Stimulated activated CD4-positive, alpha-beta T cell treated with anti-CD3 and anti-CD28 coated beads, Interleukin-2, amount 100 ng/mL, for 48 hours (primary cell): ENCODE results near the gene BMP5.

Experiments used
- DNase-seq, 2 donors: peaks; one replicate each; pipeline ENCODE4 v3.0.0-alpha.2; 2020

BMP5 gene

DNA sequence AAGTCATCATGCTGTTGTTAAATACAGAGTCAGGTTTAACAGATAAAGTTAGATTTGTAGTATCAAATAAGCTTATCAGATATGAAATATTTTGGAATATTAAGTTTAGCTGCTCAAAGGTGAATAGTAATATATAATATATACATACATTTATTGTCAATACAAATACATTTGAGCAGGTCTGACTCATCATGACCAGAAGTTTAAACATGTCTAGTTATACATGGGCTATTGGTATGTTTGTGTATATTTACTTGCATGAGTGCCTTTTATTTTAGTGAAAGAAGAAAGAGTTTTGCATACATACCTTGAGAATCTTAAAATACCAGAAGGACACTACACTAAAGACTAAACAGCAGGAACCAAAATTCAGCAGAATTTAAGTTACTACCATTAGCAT lies 76.8 kb downstream of the BMP5 start:
- no peak for DNase-seq

DNA sequence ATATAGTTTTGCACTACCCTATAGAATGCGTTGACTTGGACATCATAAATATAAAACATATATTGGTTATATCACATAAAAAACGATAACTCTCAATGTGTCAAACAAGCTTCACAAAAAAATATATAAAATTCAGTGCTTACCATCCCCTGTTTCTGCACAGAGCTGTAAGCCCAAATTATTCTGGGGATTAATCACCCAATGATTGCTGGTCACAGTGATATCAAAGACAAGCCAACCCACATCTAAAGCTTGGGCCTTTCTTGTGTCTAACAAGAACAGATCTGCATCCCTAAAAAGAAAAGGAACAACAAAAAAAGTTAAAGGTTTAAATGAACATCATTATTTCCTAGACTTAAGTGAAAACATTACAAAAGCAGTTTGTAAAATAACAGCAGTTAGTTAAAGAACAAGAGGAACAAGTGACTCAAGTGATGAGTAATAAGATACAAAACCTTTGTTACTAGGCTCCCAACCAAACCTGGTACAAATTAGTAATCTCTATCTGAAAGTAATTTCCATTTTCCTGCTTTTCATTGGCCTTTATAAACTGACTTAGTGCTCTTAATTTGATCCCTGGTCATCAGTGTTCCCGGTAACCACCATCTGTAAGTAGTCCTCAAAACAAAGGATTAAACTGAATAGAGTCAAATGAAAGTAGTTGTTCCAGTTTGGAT lies 81.1 kb downstream of the BMP5 start:
- DNase-seq = no peak

DNA sequence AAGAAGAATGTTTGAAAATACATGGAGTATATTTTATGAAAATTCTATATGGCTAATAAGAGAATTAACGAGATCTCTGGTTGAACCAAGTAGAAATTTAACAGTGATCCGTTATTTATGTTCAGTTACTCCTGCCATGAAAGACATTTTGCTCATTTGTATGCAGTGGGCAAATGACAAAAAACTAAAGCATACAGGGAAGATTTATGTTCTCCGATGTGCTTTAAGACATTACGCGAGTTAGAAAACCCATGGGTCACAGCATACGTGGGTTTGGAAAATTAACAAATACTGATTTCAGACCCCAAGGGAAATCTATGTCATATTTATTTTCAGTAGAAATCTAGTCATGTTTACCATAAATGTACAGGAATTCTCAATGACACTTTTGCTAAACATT lies 90.1 kb downstream of the BMP5 start:
- no peak for DNase-seq

DNA sequence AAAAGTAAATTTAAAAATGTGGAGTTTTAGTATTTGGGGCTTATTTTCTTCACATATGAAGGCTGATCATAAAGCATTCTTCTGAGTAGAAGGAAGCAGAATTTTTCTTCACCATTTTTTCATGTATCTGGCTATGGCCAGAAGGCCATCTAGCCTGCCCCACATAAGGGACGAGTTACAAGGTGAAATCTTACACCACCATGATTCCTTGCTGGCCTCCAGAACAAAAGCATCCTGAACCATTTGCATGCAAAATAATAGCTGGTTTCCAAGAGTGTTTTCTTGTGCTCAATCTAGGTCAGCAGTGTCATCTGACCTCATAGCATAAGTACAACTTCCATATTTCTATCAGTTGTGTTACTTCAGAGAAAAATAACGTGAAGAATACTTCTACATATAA lies 93.1 kb downstream of the BMP5 start:
- DNase-seq = no peak

DNA sequence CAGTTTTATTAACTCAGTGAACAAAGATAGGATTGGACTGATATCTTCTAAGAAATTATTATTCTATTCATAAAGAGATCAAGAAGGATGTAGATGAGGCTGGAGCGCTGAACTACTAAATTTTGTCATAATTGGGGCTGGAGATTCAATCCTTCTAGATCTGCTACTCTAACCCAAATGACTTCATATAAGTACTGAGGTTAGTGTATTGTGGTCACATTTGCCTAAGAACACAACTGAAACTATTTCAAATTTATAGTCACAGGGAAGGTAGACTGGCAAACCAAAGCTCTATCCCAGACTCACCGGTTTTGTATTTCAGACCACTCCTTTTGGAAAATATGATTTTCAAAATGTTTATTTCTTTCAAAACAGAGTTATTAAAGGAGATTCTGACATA lies 96.7 kb downstream of the BMP5 start:
- no peak for DNase-seq

DNA sequence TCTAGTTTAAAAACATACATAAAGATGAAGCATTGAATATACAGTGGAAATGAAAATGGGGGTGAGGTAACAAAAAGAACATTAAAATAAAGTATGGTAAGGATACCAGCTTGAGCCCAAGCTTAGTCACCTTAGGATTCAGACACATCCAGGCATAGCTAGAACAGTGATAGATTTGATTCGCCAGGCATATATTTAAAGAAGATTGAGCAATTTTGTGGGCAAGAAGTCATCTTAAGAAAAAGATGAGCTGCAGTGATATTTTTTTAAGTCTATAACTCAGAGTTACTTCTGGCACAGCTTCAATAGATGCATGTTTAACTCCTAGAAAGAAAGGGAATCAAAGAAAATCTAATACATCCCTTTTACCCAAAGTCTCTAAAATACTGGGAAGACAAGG lies 97.9 kb downstream of the BMP5 start:
- no peak for DNase-seq

DNA sequence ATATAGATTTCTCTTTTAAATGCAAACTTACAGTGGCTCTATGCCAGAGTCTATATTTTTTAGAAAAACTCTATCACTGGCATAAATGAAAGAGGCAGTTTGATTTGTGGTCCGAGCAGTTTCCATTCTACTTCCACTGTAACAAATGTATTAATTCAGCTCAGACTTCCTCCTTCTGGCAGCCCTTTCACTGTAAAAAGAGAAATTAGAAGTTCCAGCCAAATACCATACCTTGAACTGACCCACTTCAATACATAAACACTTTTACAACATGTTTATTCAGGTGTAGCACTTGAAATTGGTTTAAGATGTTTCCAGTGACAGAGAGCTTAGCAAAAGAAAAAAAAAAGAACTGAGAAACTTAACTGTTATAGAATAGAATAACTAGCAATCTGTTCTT lies 99.3 kb downstream of the BMP5 start:
- DNase-seq = no peak

DNA sequence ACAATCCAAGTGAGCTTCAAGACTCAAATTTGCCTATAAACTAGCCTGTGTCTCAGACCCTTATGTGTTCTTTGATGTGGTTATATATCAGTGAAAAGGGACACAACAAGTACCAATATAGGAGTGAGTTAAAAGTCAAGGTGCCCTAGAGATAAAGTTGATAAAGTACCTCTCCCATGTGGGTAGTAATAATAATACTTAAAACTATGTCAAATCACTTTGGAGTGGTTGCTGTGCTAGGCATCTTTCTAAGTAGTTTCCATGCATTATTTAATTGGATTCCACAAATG lies 100.4 kb downstream of the BMP5 start:
- DNase-seq = no peak

DNA sequence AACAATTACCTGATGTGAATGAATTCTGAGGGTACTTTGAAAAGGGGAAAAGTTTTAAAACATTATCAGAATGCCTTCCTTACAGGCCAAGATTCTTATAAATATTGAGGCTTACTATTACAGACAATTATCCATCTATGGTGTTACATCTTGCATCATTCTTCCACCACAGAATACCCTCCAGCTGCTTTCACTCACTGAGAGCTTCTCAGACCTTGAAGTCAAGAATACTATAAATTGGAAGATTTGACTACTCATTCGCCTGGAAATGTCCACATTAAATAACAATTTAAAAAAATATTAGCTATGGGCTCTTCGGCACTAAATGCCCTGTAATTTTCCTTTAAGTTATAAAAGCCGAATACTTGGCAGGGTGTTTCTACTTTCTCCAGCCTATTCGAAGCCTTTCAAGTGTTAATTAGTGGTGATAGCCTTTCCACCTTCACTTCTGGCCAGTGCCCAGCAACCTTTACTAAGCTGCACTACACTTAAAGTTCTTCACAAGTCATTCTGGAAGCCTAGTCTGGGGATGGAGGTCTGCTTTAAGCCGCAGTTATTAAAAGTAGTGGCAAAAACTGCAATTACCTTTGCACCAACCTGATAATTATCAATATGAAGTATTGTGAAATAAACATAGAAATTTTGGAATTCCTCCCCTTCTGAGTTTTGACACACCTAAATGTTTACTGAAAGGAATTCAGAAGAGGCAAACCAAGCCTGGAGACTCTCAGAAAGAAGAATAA lies 100.9 kb downstream of the BMP5 start:
- DNase-seq = no peak

DNA sequence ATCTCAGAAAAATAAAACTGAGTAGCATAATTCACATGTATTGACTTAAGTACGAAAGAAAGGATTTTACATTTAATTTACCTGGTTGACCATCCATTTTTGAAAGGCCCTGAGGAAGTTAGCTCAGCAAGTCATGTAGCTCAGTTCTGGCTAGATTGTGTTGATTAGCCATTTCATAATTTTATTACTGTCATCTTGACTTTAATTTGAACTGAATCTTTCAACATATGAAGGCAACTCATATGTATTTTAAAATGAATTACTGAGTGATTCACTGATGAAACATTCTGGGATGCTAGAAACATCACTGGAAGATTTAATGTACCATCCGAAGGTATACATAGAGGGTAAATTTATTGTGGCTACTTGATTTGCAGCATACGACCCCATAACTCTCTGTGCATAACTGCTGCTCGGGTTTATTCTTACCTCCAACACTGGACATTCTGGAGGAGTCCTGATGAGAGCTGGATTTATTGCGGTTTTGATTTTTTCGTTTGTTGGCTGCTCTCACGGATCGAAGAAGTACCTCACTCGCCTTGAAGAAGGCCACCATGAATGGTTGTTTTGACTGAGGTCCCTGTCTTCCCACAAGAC lies 101.7 kb downstream of the BMP5 start:
- no peak for DNase-seq

DNA sequence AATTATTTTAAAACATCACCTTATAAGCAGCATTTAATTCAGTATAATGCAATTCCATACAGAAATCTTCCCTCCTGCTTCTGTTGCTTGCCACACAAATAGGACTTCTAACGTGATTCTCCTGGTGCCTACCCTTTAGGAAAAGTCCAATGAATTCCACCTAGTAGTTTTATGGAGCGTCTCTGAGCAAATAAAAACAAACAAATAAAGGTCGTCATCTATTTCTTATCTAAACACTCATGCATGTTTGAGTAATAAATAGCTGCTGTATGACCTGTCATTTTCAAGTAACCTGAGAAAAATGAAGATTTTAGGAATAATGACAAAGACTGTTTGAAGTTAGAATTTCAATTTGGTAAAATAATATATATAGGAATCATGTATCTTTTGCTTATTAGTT lies 102.7 kb downstream of the BMP5 start:
- DNase-seq = no peak

DNA sequence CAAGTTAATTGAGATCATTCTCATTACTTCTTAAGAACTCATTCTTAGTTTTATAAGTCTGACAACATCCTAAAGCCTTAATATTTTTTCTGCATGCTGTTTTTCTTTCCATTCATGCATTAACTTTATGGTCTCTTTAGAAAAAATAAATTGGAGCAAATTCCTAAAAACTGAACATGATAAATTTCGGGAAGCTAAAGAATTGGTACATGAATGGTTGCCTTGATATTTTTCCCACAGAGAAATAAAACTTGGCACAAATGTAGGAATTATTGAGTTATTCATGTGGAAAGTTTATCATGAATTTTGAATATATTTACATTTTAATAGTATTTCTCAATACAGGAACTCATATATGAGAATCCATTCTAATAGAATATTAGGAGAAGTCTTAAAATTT lies 115.9 kb downstream of the BMP5 start:
- no peak for DNase-seq

DNA sequence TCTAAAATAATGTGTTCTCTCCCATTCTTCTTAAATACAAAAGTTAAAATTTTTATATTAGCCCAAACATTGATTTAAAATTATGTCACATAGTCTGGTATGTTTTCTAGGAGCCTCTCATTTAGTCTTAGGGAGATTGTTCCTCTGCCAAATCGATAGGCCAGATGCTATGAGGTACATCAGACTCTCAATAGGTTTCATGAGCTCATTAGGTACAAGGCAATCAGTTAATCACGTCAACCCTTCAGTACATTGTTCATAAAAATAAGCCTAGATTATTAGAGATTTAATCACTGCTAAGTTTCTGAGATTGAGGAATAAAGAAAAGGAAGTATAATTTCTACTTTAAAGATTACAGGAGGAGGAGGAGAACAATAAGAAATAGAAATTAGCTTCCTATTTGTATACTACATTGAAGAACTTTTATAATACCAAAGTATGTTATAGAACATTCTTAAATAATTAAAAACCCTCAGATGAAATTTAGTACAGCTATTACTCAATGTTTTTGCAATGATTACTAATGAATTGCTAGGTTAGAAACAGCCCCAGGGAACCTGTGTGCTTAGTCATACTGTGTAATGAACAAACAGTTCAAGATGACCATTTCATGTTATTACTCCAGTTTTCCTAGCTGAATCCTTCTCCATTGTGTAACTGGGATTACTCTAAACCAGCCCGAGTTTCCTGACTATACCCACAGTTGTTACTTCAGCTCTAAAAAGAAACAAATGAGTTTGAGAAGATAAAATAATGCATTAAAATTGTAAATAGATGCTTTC lies 117.0 kb downstream of the BMP5 start:
- no peak for DNase-seq

DNA sequence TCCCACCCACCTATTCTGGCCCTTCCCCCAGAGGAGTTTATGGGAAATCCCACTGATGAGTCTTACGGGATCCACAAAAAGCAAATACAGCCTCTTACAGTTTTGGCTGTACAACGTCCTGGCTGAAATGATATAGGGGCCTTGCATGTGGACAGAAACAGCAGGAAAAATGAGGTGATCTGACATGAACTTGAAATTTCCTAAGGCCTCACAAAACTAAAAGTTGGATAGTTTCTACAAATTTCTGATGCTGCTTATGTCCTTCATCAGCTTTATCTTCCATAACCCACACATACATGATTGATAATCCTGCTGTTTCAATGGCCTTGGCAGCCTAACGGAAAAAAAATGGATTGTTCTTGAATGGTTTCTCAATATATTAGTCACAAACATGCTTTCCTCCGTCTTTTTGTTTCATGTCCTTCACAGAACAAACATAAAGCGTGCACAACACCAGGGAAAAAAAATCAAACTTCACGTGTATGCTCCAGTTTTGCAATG lies 118.8 kb downstream of the BMP5 start:
- no peak for DNase-seq

DNA sequence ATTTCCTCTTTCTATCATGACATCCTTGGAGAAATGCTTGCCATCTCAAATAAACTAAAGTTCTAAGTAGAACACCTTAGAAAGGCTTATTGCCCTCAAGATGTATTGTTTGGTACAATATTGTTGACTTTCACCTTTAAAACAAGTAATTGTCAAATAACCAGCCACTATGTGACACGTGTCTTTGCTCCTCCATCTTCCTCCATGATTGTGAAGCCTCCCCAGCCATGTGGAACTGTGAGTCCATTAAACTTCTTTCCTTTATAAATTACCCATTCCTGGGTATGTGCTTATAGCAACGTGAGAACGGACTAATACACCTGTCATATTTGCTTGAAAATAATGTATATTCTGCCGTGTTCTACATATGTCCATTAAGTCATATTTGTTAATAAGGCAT lies 126.5 kb downstream of the BMP5 start:
- no peak for DNase-seq

DNA sequence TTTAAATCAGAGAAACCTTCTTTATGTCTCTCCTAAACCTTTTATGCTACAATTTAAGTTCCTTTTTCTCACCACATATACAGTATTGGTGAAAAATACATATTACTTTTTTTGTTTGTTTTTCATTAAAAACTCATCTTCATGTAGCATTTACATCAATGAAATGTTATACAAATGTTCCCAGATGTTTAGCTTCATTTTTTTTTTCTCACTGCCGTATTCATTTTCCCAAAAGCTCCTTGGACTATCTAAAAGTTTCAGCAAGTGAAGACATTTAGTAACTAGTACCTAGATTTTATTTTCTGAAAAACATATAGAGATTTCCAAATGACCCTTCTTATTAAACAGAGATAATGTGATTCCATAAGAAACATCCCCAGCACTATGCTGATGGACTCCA lies 128.9 kb downstream of the BMP5 start:
- no peak for DNase-seq

DNA sequence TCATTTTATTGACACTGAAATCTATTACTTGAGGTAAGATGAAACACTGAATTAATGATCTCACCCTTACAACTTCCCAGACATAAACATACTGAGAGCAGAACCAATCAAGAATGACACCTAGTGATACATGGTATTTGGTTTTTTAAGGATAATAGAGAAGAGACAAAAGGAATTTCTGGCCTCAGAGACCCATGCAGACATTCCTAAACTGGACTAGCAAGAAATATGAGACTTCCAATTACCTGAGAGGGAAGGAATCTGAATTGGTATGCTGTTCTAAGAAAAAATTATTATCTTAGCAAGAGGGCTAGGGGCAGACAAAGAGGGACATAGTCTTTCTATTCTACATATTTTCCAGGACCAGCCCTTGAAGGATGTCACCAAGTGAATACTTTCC lies 141.1 kb downstream of the BMP5 start:
- DNase-seq = no peak

DNA sequence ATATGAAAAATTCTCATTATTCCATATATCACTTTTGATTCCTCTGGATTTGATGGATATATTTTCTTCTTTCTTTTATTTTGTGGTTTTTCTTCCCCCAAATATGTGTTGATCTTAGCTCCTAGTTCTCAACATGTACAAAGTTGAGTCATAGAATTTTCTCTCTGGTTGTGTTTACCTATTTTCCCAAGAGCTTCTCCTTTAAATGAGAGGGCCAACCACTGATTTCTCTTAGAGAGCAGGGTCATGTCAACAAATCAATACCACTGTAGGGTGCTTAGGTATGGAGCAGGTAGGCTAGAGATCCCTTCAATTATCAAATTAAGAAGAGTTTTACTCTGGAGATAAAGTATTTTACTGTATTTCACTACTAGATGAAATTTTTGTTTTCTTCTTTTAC lies 145.7 kb downstream of the BMP5 start:
- DNase-seq = no peak

DNA sequence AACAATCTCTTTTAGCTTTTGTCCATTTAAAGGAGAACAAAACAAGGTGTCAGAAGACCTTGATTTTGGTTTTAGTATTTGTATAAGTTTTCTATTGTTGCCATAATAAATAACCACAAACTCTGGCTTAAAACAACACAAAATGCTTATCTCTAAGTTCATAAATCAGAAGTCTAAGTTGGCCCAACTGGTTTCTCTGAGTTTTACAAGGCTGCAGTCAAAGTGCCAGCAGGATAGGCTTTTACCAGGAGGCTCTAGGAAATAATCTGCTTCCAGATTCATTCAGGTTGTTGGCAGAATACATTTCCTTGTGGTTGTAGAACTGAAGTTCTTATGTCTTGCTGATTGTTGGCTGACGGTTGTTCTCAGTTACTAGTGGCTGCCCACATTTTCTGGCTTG lies 149.2 kb downstream of the BMP5 start:
- no peak for DNase-seq

DNA sequence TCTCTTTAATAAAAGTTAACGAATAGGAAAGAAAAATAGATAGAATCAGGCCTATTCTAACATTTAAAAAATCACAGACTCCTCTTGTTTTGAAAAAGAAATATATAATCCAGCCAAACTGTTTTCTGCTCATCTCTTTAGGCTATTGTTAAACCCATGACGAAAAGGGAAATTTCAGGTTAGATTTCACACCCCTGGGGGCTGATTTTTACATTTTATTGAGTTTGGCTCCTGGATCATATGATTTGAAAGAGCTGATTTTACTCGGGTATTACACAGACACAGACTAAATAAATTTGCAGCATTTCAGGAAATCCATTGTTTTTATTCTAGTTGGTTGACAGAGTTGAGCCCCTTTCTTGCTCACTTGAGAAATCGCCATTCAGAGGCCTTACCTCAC lies 160.6 kb downstream of the BMP5 start:
- no peak for DNase-seq

DNA sequence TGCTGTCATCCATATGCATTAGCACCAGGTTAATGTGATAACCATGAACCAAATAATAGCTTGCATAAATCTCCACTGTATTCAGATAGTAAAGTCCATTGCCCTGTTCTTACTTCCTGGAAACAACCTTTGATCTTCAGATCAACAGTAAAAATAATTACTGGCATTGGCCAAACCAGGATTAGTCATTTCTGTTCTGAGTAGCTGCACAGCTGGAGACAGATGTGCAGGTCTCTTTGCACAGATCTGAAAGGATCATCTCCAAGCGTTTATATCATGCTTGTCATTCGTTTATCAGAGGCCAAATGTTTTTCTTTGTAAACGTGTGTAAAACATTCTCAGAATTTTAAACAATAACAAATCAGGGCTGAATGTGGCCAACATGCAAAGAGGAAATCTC lies 162.0 kb downstream of the BMP5 start:
- DNase-seq = no peak

DNA sequence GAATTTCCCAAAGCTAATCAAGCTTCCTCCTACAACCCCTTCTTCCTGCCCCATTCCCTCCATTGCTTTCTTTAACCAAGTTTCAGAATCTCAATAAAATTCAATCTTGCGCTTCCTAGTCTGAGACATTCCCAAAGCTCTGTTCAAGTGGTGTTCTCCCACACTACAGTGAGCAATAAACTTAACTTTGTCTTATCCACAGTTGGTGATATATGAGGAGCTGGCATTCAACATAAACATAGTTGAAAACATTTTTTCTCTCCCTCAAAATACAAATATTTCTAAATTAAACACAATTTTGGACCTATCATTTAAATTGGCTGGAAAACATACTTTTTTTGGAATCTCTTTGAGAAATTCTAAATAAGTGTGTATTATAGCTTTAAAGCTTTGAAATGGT lies 166.7 kb downstream of the BMP5 start:
- no peak for DNase-seq
